Osteoblast (primary cell): ENCODE measurements around the gene DUS1L. TPM values are rescaled to one million over a fixed set of nuclear protein-coding genes. Genes with fewer than 3 reads are reported as not detected.

Experiments
- DNase-seq: peaks from one replicate; pipeline ENCODE4 v3.0.0; 2011; ENCODE audit warnings: low spot score, mixed read lengths; ENCODE audit not compliant: insufficient read length; ENCODE audit errors: missing footprints
- H2AFZ ChIP-seq: 2 replicates; pipeline ENCODE4 v1.6.0; 2011; ENCODE audit warnings: mild to moderate bottlenecking, low read length
- H3K27ac ChIP-seq: 2 replicates; pipeline ENCODE4 v1.5.1; 2011; ENCODE audit warnings: mild to moderate bottlenecking, low read depth, low read length, moderate library complexity
- H3K27me3 ChIP-seq: 2 replicates; pipeline ENCODE4 v1.6.0; 2012; ENCODE audit warnings: mild to moderate bottlenecking, control low read depth, inconsistent platforms, low read length, moderate library complexity; ENCODE audit not compliant: insufficient read depth
- H3K36me3 ChIP-seq: 2 replicates; pipeline ENCODE4 v1.5.1; 2011; ENCODE audit warnings: mild to moderate bottlenecking, low read length, control low read depth, moderate library complexity; ENCODE audit not compliant: insufficient read depth
- H3K4me1 ChIP-seq: 2 replicates; pipeline ENCODE4 v1.5.1; 2011; ENCODE audit warnings: mild to moderate bottlenecking, low read length, control low read depth, moderate library complexity; ENCODE audit not compliant: insufficient read depth
- H3K4me2 ChIP-seq: 2 replicates; pipeline ENCODE4 v1.6.0; 2011; ENCODE audit warnings: mild to moderate bottlenecking, low read length; ENCODE audit not compliant: insufficient read depth
- H3K4me3 ChIP-seq: fragments of 200-600 bp; sonication (generic); 3 replicates; pipeline ENCODE4 v1.5.1; 2012; ENCODE audit warnings: mild to moderate bottlenecking, low read length, inconsistent platforms; ENCODE audit not compliant: insufficient read depth
- H3K79me2 ChIP-seq: 2 replicates; pipeline ENCODE4 v1.6.0; 2012; ENCODE audit warnings: mild to moderate bottlenecking, low read length, control low read depth, inconsistent platforms; ENCODE audit not compliant: insufficient read depth
- H3K9me3 ChIP-seq: 2 replicates; pipeline ENCODE4 v1.5.1; 2011; ENCODE audit warnings: low read depth, low read length, control low read depth
- H4K20me1 ChIP-seq: 2 replicates; pipeline ENCODE4 v1.6.0; 2012; ENCODE audit warnings: mild to moderate bottlenecking, low read length, control low read depth; ENCODE audit not compliant: insufficient read depth
- total RNA-seq: library from RNA; depleted of rRNA; stranded (reverse); fragments of >200 nt; gene quantifications from 2 replicates; pipeline ENCODE4 v1.2.3, GENCODE V29; 2012
- TF ChIP-seq, protein P1 (sequence below): IDR thresholded peaks from 2 replicates; pipeline ENCODE4 v1.5.1; 2011; ENCODE audit warnings: mild to moderate bottlenecking, low read depth, low read length, moderate library complexity; ENCODE audit errors: extremely low read depth

Gene DUS1L
- total RNA-seq, 1 donor, result 43.8 TPM

DNA sequence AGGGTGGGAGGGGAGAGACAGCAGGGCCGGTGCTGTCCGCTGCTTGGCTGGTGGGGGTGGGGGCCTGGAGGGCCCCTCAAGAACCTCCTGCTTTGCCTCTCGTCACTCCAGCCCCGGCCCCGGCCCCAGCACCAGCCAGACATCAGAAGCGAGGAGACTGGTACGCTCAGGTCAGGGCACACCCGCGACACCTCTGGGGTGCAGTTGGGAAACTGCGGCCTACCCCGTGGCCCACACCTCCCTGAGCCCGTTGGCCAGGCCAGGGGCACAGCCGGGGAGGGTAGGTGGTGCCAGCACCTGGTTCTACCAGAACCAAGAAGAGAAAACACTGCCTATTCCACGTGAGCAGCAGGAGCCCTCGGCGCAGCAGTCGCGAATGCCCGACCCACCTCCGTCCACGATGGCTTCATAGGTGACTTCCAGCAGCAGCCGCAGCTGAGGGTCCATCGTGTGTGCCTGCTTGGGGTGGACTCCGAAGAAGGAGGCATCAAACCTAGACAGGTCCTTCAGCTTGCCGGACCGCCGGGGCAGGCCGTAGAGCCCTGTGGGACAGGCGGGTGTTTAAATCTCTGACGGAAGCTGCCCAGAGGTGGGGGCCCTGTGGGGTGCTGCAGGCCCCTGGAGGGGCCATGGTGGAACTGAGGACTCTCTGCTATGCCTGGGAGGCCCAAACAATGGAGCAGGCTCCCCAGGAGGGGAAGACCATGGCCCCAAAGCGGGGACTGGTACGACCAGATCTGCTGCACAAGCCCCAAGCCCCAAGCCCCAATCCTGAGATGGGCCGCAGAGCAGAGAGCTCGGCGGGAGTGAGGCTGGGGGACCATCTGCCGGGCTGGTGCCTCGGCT, 29.6 kb upstream of the DUS1L start:
- Histone ChIP-seq H2AFZ (no peak overlapping the region), H3K27ac (no peak overlapping the region), H3K4me3 (no peak overlapping the region), H3K27me3 (no peaks in the 10 kb centered on the region), H3K79me2 (peaks cover 37% of the 10 kb centered on the region), H3K4me2 (no peak overlapping the region), H3K9me3 (no peaks in the 10 kb centered on the region), H3K36me3 (peaks cover 37% of the 10 kb centered on the region), H3K4me1 (peaks cover 17% of the 10 kb centered on the region), H4K20me1 (peaks cover 25% of the 10 kb centered on the region)
- peak; percentile 88 for DNase-seq
- TF ChIP-seq, protein P1, sequence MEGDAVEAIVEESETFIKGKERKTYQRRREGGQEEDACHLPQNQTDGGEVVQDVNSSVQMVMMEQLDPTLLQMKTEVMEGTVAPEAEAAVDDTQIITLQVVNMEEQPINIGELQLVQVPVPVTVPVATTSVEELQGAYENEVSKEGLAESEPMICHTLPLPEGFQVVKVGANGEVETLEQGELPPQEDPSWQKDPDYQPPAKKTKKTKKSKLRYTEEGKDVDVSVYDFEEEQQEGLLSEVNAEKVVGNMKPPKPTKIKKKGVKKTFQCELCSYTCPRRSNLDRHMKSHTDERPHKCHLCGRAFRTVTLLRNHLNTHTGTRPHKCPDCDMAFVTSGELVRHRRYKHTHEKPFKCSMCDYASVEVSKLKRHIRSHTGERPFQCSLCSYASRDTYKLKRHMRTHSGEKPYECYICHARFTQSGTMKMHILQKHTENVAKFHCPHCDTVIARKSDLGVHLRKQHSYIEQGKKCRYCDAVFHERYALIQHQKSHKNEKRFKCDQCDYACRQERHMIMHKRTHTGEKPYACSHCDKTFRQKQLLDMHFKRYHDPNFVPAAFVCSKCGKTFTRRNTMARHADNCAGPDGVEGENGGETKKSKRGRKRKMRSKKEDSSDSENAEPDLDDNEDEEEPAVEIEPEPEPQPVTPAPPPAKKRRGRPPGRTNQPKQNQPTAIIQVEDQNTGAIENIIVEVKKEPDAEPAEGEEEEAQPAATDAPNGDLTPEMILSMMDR, result no peak

DNA sequence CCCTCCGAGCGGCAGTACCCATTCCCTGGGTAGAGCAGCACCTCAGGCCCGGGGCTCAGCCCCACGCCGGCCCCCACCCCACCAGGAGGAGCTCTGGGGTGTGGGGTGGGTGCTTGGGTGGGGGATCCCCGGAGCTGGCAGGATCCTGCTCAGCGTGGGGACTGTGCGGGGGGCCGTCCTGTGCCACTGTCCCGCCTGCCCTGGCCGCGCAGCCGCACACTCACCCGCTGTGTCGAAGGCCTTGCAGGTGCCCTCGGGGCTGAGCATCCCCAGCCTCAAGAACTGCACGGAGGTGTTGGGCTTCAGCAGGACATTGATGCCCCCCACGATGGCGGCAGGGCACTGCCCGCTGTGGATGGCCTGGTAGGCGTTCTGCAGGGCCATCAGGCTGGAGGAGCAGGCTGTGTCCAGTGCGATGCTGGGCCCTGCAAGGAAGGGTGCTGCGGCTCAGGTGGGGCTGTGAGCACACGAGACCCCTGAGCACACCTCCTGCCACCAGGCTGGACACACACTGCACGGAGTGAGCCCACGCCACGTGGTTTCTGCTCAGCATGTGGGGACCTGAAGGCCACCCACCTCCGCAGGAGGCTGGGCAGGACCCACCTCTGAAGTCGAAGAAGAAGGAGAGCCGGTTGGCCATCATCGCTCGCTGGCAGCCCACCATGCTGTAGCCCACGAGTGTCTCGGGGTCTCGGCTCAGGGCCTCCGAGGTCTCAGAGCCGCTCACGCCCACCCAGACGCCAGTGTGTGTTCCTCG, 27.6 kb upstream of the DUS1L start:
- no peaks in the 10 kb centered on the region for H3K9me3 ChIP-seq
- no peak overlapping the region for H2AFZ ChIP-seq
- no peaks in the 10 kb centered on the region for H3K27me3 ChIP-seq
- peaks cover 51% of the 10 kb centered on the region for H3K36me3 ChIP-seq
- peak; percentile 80 for DNase-seq
- H3K4me1 ChIP-seq, result peaks cover 10% of the 10 kb centered on the region
- no peak overlapping the region for H3K4me2 ChIP-seq
- peaks cover 25% of the 10 kb centered on the region for H4K20me1 ChIP-seq
- TF ChIP-seq, protein P1, result no peak
- H3K27ac ChIP-seq, result no peak overlapping the region
- no peak overlapping the region for H3K4me3 ChIP-seq
- peaks cover 37% of the 10 kb centered on the region for H3K79me2 ChIP-seq

DNA sequence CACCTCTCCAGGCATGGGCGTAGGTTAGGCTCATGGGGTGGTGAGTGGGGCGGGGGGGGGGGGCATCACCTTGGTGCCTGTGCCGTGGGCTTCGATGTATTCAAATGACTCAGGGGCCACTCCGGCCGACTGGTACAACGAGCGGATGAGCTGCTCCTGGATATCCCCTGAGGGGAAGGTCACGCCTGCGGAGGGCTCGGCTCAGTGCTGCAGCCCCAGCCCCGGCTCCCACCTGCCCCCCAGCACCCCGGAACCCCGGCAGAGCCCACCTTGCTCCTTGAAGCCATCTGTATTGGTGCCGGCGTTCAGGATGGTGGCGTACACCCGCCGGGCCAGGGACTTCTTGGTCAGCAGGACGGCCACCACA, 27.0 kb upstream of the DUS1L start:
- Histone ChIP-seq H3K9me3 (no peaks in the 10 kb centered on the region), H3K27ac (no peak overlapping the region), H3K4me3 (no peak overlapping the region), H3K36me3 (peaks cover 57% of the 10 kb centered on the region), H3K27me3 (no peaks in the 10 kb centered on the region), H4K20me1 (peaks cover 25% of the 10 kb centered on the region), H2AFZ (no peak overlapping the region), H3K4me1 (peaks cover 10% of the 10 kb centered on the region), H3K79me2 (peaks cover 37% of the 10 kb centered on the region), H3K4me2 (no peak overlapping the region)
- DNase-seq, result peak; percentile 85
- TF ChIP-seq, protein P1, result no peak

DNA sequence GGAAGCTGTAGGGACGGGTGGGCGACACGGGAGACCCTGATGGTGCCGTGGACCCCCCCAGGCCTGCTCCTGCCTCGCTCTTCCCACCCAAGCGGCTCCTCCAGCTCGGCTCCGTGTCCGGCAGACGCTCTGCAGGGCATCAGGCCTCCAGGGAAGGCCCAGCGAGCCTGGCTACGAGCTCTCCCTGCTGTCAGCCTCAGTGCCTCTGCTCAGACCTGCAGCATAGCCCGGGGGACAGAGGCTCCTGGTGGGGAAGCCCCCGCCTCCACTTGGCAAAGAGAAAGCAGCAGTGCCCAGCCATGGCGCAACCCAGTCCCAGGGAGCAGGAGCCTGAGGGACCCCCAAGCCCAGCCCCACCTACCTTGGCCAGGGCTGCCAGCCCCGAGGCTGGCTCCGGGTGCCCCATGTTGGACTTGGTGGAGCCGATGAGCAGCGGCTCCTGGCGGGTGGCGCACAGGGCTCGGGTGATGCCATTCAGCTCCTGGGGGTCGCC, 26.5 kb upstream of the DUS1L start:
- Histone ChIP-seq H3K4me3 (no peak overlapping the region), H2AFZ (no peak overlapping the region), H3K4me1 (peaks cover 10% of the 10 kb centered on the region), H3K27ac (no peak overlapping the region), H3K36me3 (peaks cover 61% of the 10 kb centered on the region), H3K9me3 (no peaks in the 10 kb centered on the region), H3K79me2 (peaks cover 33% of the 10 kb centered on the region), H3K4me2 (no peak overlapping the region), H4K20me1 (peaks cover 25% of the 10 kb centered on the region), H3K27me3 (no peaks in the 10 kb centered on the region)
- peak; percentile 85 for DNase-seq
- TF ChIP-seq, protein P1, result no peak
